Measurements from ENCODE around the gene SLAIN1. TPM values are rescaled to one million over a fixed set of nuclear protein-coding genes. Genes with fewer than 3 reads are reported as not detected.

Gene SLAIN1
- total and polyA plus RNA-seq, 2 of the 4 experiments (the other 2 are of a cell fraction) = 0.29 to 0.36 TPM

- WGBS, 2 experiments (ENCODE audit: extremely low coverage in 2 of 2, insufficient read length in 1 of 2) = 1% methylated on average over 31 of the region's 75 CpGs; no CpG with 5 or more reads in 1 of the 2 experiments
Measured at GRCh38 chr13:77698201-77699058, 943 bp downstream of the SLAIN1 start.

More at GRCh38 chr13:77698201-77699058, 943 bp downstream of the SLAIN1 start:
- H3K23ac ChIP-seq (ENCODE audit: low read depth, low read length) = peak overlapping the region; percentile 16; the same call in 1 of the 2 replicates
- peaks cover 22% of the 10 kb centered on the region for H3K27me3 ChIP-seq (ENCODE audit: control insufficient read depth, insufficient read depth, low read length)
- H3K9me1 ChIP-seq (ENCODE audit: insufficient read depth, low read length) = no peaks in the 10 kb centered on the region
- peak; percentile 40 for ATAC-seq (ENCODE audit: low read depth)
- H3K4ac ChIP-seq (ENCODE audit: low read depth, low read length) = no peak overlapping the region
- H4K20me1 ChIP-seq (ENCODE audit: insufficient read depth, low read length) = no peaks in the 10 kb centered on the region
- H2BK15ac ChIP-seq (ENCODE audit: low read depth, low read length) = no peak overlapping the region
- TF ChIP-seq, protein P1, sequence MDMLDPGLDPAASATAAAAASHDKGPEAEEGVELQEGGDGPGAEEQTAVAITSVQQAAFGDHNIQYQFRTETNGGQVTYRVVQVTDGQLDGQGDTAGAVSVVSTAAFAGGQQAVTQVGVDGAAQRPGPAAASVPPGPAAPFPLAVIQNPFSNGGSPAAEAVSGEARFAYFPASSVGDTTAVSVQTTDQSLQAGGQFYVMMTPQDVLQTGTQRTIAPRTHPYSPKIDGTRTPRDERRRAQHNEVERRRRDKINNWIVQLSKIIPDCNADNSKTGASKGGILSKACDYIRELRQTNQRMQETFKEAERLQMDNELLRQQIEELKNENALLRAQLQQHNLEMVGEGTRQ (IDR thresholded peaks at IDR 0.05; ENCODE audit: low read depth, low read length) = no peak
- TF ChIP-seq, protein P2, sequence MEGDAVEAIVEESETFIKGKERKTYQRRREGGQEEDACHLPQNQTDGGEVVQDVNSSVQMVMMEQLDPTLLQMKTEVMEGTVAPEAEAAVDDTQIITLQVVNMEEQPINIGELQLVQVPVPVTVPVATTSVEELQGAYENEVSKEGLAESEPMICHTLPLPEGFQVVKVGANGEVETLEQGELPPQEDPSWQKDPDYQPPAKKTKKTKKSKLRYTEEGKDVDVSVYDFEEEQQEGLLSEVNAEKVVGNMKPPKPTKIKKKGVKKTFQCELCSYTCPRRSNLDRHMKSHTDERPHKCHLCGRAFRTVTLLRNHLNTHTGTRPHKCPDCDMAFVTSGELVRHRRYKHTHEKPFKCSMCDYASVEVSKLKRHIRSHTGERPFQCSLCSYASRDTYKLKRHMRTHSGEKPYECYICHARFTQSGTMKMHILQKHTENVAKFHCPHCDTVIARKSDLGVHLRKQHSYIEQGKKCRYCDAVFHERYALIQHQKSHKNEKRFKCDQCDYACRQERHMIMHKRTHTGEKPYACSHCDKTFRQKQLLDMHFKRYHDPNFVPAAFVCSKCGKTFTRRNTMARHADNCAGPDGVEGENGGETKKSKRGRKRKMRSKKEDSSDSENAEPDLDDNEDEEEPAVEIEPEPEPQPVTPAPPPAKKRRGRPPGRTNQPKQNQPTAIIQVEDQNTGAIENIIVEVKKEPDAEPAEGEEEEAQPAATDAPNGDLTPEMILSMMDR (conservative IDR thresholded peaks at IDR 0.05; ENCODE audit: low read depth, low read length) = no peak
- TF ChIP-seq NFE2L2 (IDR thresholded peaks at IDR 0.05; ENCODE audit: low read depth, low read length) (no peak), FOS (IDR thresholded peaks at IDR 0.05; ENCODE audit: low read depth, low read length) (no peak), CEBPB (IDR thresholded peaks at IDR 0.05; ENCODE audit: low read depth, low read length) (no peak), MAFK (IDR thresholded peaks at IDR 0.05; ENCODE audit: low read depth, low read length) (no peak)
- H3K9ac ChIP-seq (ENCODE audit: low read depth, low read length) = no peak overlapping the region
- no peak overlapping the region for H2BK5ac ChIP-seq (ENCODE audit: low read depth, low read length, poor library complexity, severe bottlenecking)
- DNase-seq = no peak
- no peaks in the 10 kb centered on the region for H3K9me3 ChIP-seq (ENCODE audit: control insufficient read depth, insufficient read depth, low read length)
- ChIA-PET POLR2A (ENCODE audit: unreplicated experiment) (no interaction called here), CTCF (no interaction called here)
- no peak overlapping the region for H3K56ac ChIP-seq (ENCODE audit: extremely low read depth, insufficient read depth, low read length)
- peak overlapping the region; percentile 68 for H3K4me2 ChIP-seq (ENCODE audit: low read depth, low read length)
- no peak overlapping the region for H3K18ac ChIP-seq (ENCODE audit: low read depth, low read length)
- no peak overlapping the region for H3K14ac ChIP-seq (replicated peaks; ENCODE audit: low read depth, low read length)
- dilution Hi-C loops (cut with HindIII; ENCODE audit: low sequenced_read_pairs, unreplicated experiment) (no loop called here), in situ Hi-C loops (cut with MboI; ENCODE audit: low sequenced_read_pairs) (no loop called here), intact Hi-C loops (cut with micrococcal nuclease) (no loop called here)
- no peak overlapping the region for H2AK5ac ChIP-seq (ENCODE audit: low read depth, low read length)
- H4K8ac ChIP-seq (ENCODE audit: low read depth in 2 of 2, low read length in 2 of 2) = no peak overlapping the region
- no peak overlapping the region for H4K5ac ChIP-seq (ENCODE audit: low read depth, low read length)
- H4K91ac ChIP-seq (ENCODE audit: insufficient read depth, low read depth, low read length) = no peak overlapping the region
- peak overlapping the region; percentile 50 for H3K4me3 ChIP-seq (ENCODE audit: insufficient read depth, low read depth, low read length)
- no peaks in the 10 kb centered on the region for H3K36me3 ChIP-seq (ENCODE audit: control insufficient read depth, insufficient read depth, low read length)
- H3K27ac ChIP-seq (ENCODE audit: insufficient read depth, low read length) = no peak overlapping the region
- no peak overlapping the region for H2BK120ac ChIP-seq (ENCODE audit: low read depth, low read length)
- no TSS peak for BruUV-seq (replicated peaks)
- H2AK9ac ChIP-seq (replicated peaks; ENCODE audit: low read depth, low read length, poor library complexity) = no peak overlapping the region
- H2AFZ ChIP-seq (replicated peaks; ENCODE audit: low read length, poor library complexity) = peak overlapping the region; percentile 84
- H3K4me1 ChIP-seq (ENCODE audit: control insufficient read depth, insufficient read depth, low read length) = no peaks in the 10 kb centered on the region
- no peak overlapping the region for H2BK20ac ChIP-seq (ENCODE audit: low read depth, low read length)
- no peaks in the 10 kb centered on the region for H3K79me1 ChIP-seq (ENCODE audit: low read depth in 1 of 2, low read length in 2 of 2)
